ENCODE measurements around the gene SLC10A7. TPM values are rescaled to one million over a fixed set of nuclear protein-coding genes. Genes with fewer than 3 reads are reported as not detected.

Gene SLC10A7
- total RNA-seq, 1 donor from 2014 or later, result 8.9 TPM

DNA sequence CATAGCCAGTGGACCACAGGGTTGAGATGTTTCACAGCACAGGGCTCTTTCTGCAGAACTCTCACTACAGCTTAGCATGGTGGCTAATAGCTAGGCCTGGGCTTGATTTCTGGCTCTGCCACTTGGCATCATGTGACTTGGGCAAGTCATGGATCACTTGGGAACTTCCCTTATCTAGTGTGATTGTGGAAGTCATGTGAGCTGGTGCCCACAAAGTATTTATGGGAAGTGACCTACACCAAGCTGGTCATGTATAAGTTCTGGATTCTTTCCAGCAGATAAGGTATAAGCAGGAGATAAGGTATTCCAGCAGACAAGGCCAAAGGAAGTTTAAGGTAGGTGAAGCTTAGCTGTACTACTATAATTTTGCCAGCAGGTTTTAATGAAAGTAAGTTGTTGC is 246.4 kb downstream of the SLC10A7 start:
- H3K36me3 ChIP-seq (ENCODE audit: insufficient read depth, low read length), result no peaks in the 10 kb centered on the region
- Mint-ChIP-seq H3K4me1 (ENCODE audit: low read depth, unreplicated experiment) (no peaks in the 10 kb centered on the region), H3K36me3 (ENCODE audit: low read depth, unreplicated experiment) (no peaks in the 10 kb centered on the region), H3K9me3 (ENCODE audit: unreplicated experiment) (no peaks in the 10 kb centered on the region), H3K4me3 (ENCODE audit: unreplicated experiment) (no peak overlapping the region), H3K27ac (ENCODE audit: unreplicated experiment) (no peak overlapping the region), H3K27me3 (ENCODE audit: low read depth, unreplicated experiment) (no peaks in the 10 kb centered on the region)
- H4K20me1 ChIP-seq (ENCODE audit: insufficient read depth, low read length), result no peaks in the 10 kb centered on the region
- no peak for DNase-seq (ENCODE audit: low read depth)
- no peaks in the 10 kb centered on the region for H3K9me3 ChIP-seq (ENCODE audit: insufficient read depth, low read depth, low read length)
- TF ChIP-seq, protein P1, sequence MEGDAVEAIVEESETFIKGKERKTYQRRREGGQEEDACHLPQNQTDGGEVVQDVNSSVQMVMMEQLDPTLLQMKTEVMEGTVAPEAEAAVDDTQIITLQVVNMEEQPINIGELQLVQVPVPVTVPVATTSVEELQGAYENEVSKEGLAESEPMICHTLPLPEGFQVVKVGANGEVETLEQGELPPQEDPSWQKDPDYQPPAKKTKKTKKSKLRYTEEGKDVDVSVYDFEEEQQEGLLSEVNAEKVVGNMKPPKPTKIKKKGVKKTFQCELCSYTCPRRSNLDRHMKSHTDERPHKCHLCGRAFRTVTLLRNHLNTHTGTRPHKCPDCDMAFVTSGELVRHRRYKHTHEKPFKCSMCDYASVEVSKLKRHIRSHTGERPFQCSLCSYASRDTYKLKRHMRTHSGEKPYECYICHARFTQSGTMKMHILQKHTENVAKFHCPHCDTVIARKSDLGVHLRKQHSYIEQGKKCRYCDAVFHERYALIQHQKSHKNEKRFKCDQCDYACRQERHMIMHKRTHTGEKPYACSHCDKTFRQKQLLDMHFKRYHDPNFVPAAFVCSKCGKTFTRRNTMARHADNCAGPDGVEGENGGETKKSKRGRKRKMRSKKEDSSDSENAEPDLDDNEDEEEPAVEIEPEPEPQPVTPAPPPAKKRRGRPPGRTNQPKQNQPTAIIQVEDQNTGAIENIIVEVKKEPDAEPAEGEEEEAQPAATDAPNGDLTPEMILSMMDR (IDR thresholded peaks at IDR 0.05; ENCODE audit: insufficient read depth, low read depth, low read length), result no peak
- TF ChIP-seq EZH2 (IDR thresholded peaks at IDR 0.05; ENCODE audit: insufficient read depth, low read length), result no peak
- no peak overlapping the region for H3K4me3 ChIP-seq (ENCODE audit: insufficient read depth, low read depth, low read length)
- no peaks in the 10 kb centered on the region for H3K27me3 ChIP-seq (ENCODE audit: insufficient read depth, low read length)
- no peak overlapping the region for H3K27ac ChIP-seq (ENCODE audit: low read depth, low read length)
- H3K4me1 ChIP-seq (ENCODE audit: insufficient read depth, low read length), result no peaks in the 10 kb centered on the region
- no peak overlapping the region for H3K4me2 ChIP-seq (ENCODE audit: low read length)
- H2AFZ ChIP-seq (ENCODE audit: low read depth, low read length), result no peak overlapping the region
- FAIRE-seq, result no peak
- no peak overlapping the region for H3K9ac ChIP-seq (ENCODE audit: low read length)
- no peaks in the 10 kb centered on the region for H3K79me2 ChIP-seq (ENCODE audit: insufficient read depth, low read length)

DNA sequence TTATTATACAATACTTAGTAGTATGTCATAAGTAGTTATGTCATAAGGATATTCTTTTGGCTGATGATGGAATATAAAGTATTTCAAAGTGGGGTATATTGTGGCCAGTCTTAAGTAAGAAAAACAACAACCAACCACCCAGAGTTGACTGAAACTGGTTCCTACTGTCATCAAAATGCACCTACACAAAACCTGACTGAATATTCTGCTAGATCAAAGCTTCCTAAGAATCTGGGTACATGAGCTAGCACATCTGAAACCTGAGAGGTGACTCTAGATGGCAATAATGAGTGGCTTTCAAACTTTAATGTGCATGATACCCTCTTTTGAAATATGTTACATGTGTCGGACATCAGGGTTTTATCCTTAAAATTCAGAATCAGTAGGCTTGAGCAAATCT is 247.0 kb downstream of the SLC10A7 start:
- Histone ChIP-seq H3K4me3 (ENCODE audit: insufficient read depth, low read depth, low read length) (no peak overlapping the region), H3K9me3 (ENCODE audit: insufficient read depth, low read depth, low read length) (no peaks in the 10 kb centered on the region), H3K27ac (ENCODE audit: low read depth, low read length) (no peak overlapping the region), H3K27me3 (ENCODE audit: insufficient read depth, low read length) (no peaks in the 10 kb centered on the region), H4K20me1 (ENCODE audit: insufficient read depth, low read length) (no peaks in the 10 kb centered on the region), H2AFZ (ENCODE audit: low read depth, low read length) (no peak overlapping the region), H3K4me2 (ENCODE audit: low read length) (no peak overlapping the region), H3K36me3 (ENCODE audit: insufficient read depth, low read length) (no peaks in the 10 kb centered on the region), H3K79me2 (ENCODE audit: insufficient read depth, low read length) (no peaks in the 10 kb centered on the region), H3K4me1 (ENCODE audit: insufficient read depth, low read length) (no peaks in the 10 kb centered on the region), H3K9ac (ENCODE audit: low read length) (no peak overlapping the region)
- no peaks in the 10 kb centered on the region for H3K36me3 Mint-ChIP-seq (ENCODE audit: low read depth, unreplicated experiment)
- no peaks in the 10 kb centered on the region for H3K4me1 Mint-ChIP-seq (ENCODE audit: low read depth, unreplicated experiment)
- no peak overlapping the region for H3K27ac Mint-ChIP-seq (ENCODE audit: unreplicated experiment)
- H3K4me3 Mint-ChIP-seq (ENCODE audit: unreplicated experiment), result no peak overlapping the region
- FAIRE-seq (no peak), DNase-seq (ENCODE audit: low read depth) (no peak)
- H3K27me3 Mint-ChIP-seq (ENCODE audit: low read depth, unreplicated experiment), result no peaks in the 10 kb centered on the region
- TF ChIP-seq EZH2 (IDR thresholded peaks at IDR 0.05; ENCODE audit: insufficient read depth, low read length), result no peak
- TF ChIP-seq, protein P1 (IDR thresholded peaks at IDR 0.05; ENCODE audit: insufficient read depth, low read depth, low read length), result no peak
- no peaks in the 10 kb centered on the region for H3K9me3 Mint-ChIP-seq (ENCODE audit: unreplicated experiment)

- no peak overlapping the region for H3K27ac ChIP-seq (ENCODE audit: low read depth, low read length)
- no peaks in the 10 kb centered on the region for H3K4me1 Mint-ChIP-seq (ENCODE audit: low read depth, unreplicated experiment)
- DNase-seq (ENCODE audit: low read depth), result no peak
- no peak overlapping the region for H2AFZ ChIP-seq (ENCODE audit: low read depth, low read length)
- H3K4me3 ChIP-seq (ENCODE audit: insufficient read depth, low read depth, low read length), result no peak overlapping the region
- H4K20me1 ChIP-seq (ENCODE audit: insufficient read depth, low read length), result no peaks in the 10 kb centered on the region
- no peak for FAIRE-seq
- no peak overlapping the region for H3K4me3 Mint-ChIP-seq (ENCODE audit: unreplicated experiment)
- H3K9me3 ChIP-seq (ENCODE audit: insufficient read depth, low read depth, low read length), result no peaks in the 10 kb centered on the region
- no peaks in the 10 kb centered on the region for H3K79me2 ChIP-seq (ENCODE audit: insufficient read depth, low read length)
- no peaks in the 10 kb centered on the region for H3K27me3 ChIP-seq (ENCODE audit: insufficient read depth, low read length)
- H3K36me3 ChIP-seq (ENCODE audit: insufficient read depth, low read length), result no peaks in the 10 kb centered on the region
- H3K4me1 ChIP-seq (ENCODE audit: insufficient read depth, low read length), result no peaks in the 10 kb centered on the region
- H3K27me3 Mint-ChIP-seq (ENCODE audit: low read depth, unreplicated experiment), result no peaks in the 10 kb centered on the region
- H3K27ac Mint-ChIP-seq (ENCODE audit: unreplicated experiment), result no peak overlapping the region
- H3K4me2 ChIP-seq (ENCODE audit: low read length), result no peak overlapping the region
- no peaks in the 10 kb centered on the region for H3K9me3 Mint-ChIP-seq (ENCODE audit: unreplicated experiment)
- no peak overlapping the region for H3K9ac ChIP-seq (ENCODE audit: low read length)
- TF ChIP-seq, protein P1 (IDR thresholded peaks at IDR 0.05; ENCODE audit: insufficient read depth, low read depth, low read length), result no peak
- no peak for TF ChIP-seq EZH2 (IDR thresholded peaks at IDR 0.05; ENCODE audit: insufficient read depth, low read length)
- peaks cover under 1% of the 10 kb centered on the region for H3K36me3 Mint-ChIP-seq (ENCODE audit: low read depth, unreplicated experiment)
Observed at GRCh38 chr4:146273204-146273901, 248.4 kb downstream of the SLC10A7 start.
